B cell (primary cell): ENCODE results near the gene GATA1.

Experiments used
- CTCF ChIP-seq: fragments of 200-600 bp; IDR thresholded peaks from one replicate; pipeline ENCODE4 v1.8.0; 2022; ENCODE audit warnings: antibody characterized with exemption, mild to moderate bottlenecking
- EZH2 ChIP-seq: IDR thresholded peaks from 2 replicates; pipeline ENCODE4 v1.6.1; 2012; ENCODE audit warnings: borderline replicate concordance, low read depth, mild to moderate bottlenecking, moderate library complexity, low read length; ENCODE audit not compliant: insufficient read depth, poor library complexity, severe bottlenecking

- TF ChIP-seq CTCF (no peak), EZH2 (no peak)
Measured at GRCh38 chrX:48829016-48829735, 42.8 kb downstream of the GATA1 start.
